HG03175 (cell line): ENCODE measurements around the gene FOXB1.

Source experiments
- ATAC-seq: cut with Tn5 transposase; IDR thresholded peaks from one replicate; pipeline ENCODE4 v1.9.1; 2021; ENCODE audit warnings: mild to moderate bottlenecking, moderate library complexity; ENCODE audit not compliant: unreplicated experiment

FOXB1 gene

DNA sequence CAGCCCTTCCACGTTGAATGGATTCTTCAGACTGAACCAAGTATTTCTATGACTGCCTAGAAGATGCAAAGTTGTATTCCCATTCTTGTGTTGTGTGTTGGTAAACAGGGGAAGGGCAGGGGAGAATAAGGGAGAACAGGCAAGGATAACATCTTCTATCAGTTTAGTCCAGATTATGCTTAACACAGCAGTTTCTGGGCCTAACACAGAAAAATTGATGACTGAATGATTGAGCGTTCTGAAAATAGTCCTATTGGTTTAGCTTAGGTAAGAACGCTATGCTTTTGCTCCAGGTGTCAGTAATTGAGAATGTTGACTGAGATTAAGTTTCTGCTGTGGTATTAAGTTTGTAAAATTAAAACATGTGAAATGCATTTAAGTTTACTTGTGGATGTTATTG lies 8.6 kb downstream of the FOXB1 start:
- no peak for ATAC-seq

- no peak for ATAC-seq
Observed at GRCh38 chr15:60017538-60018520, 13.7 kb downstream of the FOXB1 start.

DNA sequence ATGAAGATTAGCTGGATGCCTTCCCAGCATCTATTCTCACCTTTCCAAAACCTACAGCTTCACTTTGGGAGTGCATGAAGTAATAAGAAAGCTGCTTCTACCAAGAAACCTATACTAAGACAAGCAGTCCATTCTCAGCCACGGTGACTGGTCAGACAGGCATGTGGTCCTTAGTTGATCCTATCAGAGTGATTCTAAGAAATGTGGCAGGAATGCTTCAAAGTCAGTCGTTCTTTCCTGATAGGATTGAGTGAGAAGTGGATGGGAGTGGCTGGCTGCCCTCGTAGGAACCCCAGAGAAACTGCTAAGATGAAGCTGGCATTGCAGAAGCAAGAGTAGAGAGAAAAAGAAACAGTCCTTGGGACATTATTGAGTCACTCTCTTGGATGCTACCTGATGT lies 16.6 kb downstream of the FOXB1 start:
- no peak for ATAC-seq

- no peak for ATAC-seq
Observed at GRCh38 chr15:60021589-60022378, 17.7 kb downstream of the FOXB1 start.

- no peak for ATAC-seq
Observed at GRCh38 chr15:60022379-60022741, 18.2 kb downstream of the FOXB1 start.

- no peak for ATAC-seq
Observed at GRCh38 chr15:60026555-60026954, 22.4 kb downstream of the FOXB1 start.

DNA sequence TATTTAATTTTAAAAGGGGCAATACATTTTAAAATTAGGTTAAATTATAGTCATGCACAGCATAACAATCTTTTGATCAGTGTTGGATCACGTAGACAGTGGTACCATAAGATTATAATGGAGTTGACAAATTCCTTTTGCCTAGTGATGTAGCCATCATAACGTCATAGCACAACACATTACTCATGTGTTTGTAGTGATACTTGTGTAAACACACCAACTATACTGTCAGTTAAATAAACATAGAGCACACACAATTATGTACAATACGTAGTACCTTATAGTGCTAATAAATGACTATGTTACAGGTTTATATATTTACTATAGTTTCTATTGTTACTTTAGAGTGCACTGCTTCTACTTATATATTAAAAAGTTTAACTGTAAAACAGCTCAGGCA lies 31.2 kb downstream of the FOXB1 start:
- ATAC-seq: no peak

- ATAC-seq: no peak
Observed at GRCh38 chr15:60039316-60039715, 35.2 kb downstream of the FOXB1 start.

- no peak for ATAC-seq
Observed at GRCh38 chr15:60043744-60044435, 39.8 kb downstream of the FOXB1 start.

DNA sequence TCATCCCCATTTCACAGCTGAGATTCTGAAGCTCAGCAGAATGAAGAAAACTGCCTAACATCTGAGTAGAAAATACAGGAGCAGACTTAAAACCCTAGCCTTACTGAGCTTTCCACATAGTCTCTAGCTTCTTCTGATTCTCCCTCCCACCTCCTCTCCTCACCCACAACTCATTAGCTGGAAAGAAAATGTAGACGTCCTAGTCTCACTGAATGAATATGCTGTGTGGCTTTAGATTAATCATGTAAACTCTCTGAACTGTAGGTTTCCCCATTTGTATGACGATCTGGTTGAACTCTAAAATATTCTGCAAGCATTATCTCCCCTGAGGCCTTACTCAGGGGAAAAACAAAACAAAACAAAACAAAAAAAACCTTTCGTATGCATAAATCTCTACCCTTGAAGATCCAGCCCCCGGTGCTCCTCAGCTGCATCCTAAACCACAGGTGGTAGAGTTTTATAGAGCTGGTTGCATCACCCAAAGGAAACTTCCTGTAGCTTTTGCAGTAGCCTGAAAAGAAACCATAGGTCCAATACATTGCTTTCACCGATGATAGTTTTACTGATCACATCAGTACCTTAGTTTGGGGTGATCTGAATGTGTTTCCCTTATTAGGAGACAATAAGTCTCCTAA lies 40.6 kb downstream of the FOXB1 start:
- ATAC-seq: no peak

DNA sequence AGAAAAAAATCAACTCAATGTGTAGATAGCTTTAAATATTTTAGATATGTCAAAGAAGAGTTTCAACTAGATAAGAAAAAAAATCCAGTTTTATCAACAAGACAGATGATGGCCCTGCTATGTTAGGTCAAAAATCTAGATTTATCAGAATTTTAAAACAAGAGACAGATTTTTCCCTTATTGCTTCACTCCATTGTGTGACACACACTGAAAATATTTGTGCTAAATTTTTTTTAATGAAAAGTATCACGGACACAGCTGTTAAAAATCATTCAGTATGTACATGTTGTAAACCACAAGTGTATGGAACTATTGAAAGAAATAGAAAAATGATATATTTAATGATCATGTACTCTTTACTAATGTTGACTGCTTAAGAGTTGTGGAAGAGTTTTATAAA lies 43.6 kb downstream of the FOXB1 start:
- ATAC-seq: no peak

DNA sequence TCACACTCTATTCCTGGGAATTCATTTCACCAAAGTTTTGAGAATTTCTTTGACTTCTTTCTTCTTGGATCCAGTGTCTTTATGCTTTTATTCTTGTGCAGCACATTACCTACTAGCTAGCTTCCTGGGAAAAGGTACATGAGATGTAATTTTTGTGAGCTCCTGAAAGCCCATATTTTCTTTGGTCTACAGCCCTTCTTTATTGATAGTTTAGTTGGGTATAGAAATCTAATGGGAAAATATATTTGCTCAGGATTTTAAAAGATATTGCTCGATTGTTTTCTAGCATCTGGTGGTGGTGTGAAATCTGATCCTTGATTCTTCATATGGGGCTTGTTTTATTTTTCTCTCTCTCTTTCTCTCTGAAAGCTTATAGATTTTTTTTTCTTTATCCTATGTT lies 45.8 kb downstream of the FOXB1 start:
- no peak for ATAC-seq

GRCh38 chr15:60052796-60053195 lies 48.7 kb downstream of the FOXB1 start:
- no peak for ATAC-seq

- ATAC-seq: no peak
Observed at GRCh38 chr15:60054472-60054871, 50.4 kb downstream of the FOXB1 start.
